ENCODE data around the gene TFG. TPM values are rescaled to one million over a fixed set of nuclear protein-coding genes. Genes with fewer than 3 reads are reported as not detected.

The TFG gene
- total and polyA plus RNA-seq, 8 donors: 81.8 to 132 (median 115) TPM

GRCh38 chr3:100748220-100748619 lies 38.9 kb downstream of the TFG start:
- DNase-seq (no peak), ATAC-seq (no peak)
- no peaks in the 10 kb centered on the region for H3K9me3 ChIP-seq
- no peaks in the 10 kb centered on the region for H3K27me3 ChIP-seq
- H3K4me1 ChIP-seq: no peaks in the 10 kb centered on the region
- H3K4me3 ChIP-seq: no peak overlapping the region
- no peak for TF ChIP-seq CTCF (IDR thresholded peaks at IDR 0.05)
- intact Hi-C loops (cut with DNase I): no loop called here
- H3K27ac ChIP-seq: no peak overlapping the region
- peaks cover 0 to 99% of the 10 kb centered on the region in 2 donors for H3K36me3 ChIP-seq

- H3K27me3 ChIP-seq: no peaks in the 10 kb centered on the region
Measured at GRCh38 chr3:100748967-100749366, 39.7 kb downstream of the TFG start.

GRCh38 chr3:100753846-100754245 lies 44.6 kb downstream of the TFG start:
- intact Hi-C loops (cut with DNase I): no loop called here
- Histone ChIP-seq H3K4me3 (no peak overlapping the region), H3K27ac (no peak overlapping the region), H3K4me1 (no peaks in the 10 kb centered on the region), H3K36me3 (peaks cover 0 to 58% of the 10 kb centered on the region in 2 donors), H3K9me3 (no peaks in the 10 kb centered on the region), H3K27me3 (no peaks in the 10 kb centered on the region)
- ATAC-seq: no peak
- TF ChIP-seq CTCF (IDR thresholded peaks at IDR 0.05): no peak
- DNase-seq: no peak

More at GRCh38 chr3:100748967-100749366, 39.7 kb downstream of the TFG start:
- Histone ChIP-seq H3K36me3 (peaks cover 0 to 97% of the 10 kb centered on the region in 2 donors), H3K4me3 (no peak overlapping the region), H3K27ac (no peak overlapping the region), H3K9me3 (no peaks in the 10 kb centered on the region), H3K4me1 (no peaks in the 10 kb centered on the region)
- TF ChIP-seq CTCF (IDR thresholded peaks at IDR 0.05): no peak
- intact Hi-C loops (cut with DNase I): no loop called here
- no peak for ATAC-seq
- no peak for DNase-seq

- H3K9me3 ChIP-seq: no peaks in the 10 kb centered on the region
- H3K4me1 ChIP-seq: no peaks in the 10 kb centered on the region
- no peak for TF ChIP-seq CTCF (IDR thresholded peaks at IDR 0.05)
- peaks cover 0 to 49% of the 10 kb centered on the region in 2 donors for H3K36me3 ChIP-seq
- no peak overlapping the region for H3K27ac ChIP-seq
- DNase-seq: no peak
- intact Hi-C loops (cut with DNase I): no loop called here
- no peak for ATAC-seq
- no peak overlapping the region for H3K4me3 ChIP-seq
- H3K27me3 ChIP-seq: no peaks in the 10 kb centered on the region
Measured at GRCh38 chr3:100754563-100755334, 45.5 kb downstream of the TFG start.

GRCh38 chr3:100756441-100756840 lies 47.1 kb downstream of the TFG start:
- DNase-seq (no peak), ATAC-seq (no peak)
- no peak for TF ChIP-seq CTCF (IDR thresholded peaks at IDR 0.05)
- Histone ChIP-seq H3K4me1 (no peaks in the 10 kb centered on the region), H3K27me3 (no peaks in the 10 kb centered on the region), H3K4me3 (no peak overlapping the region), H3K36me3 (peaks cover 0 to 32% of the 10 kb centered on the region in 2 donors), H3K9me3 (no peaks in the 10 kb centered on the region), H3K27ac (no peak overlapping the region)
- intact Hi-C loops (cut with DNase I): no loop called here
